Transverse colon (tissue), 4 donors: Measurements from ENCODE around the gene PLEKHA7. TPM values are rescaled to one million over a fixed set of nuclear protein-coding genes. Genes with fewer than 3 reads are reported as not detected.

Source experiments
- DNase-seq: peaks from one replicate; pipeline ENCODE4 v3.0.0-alpha.2; 2019
- H3K27ac ChIP-seq, 4 donors: fragments of 200-600 bp; sonication (generic); 2 replicates each; pipeline ENCODE4 v1.5.1; 2016 to 2018; ENCODE audit warnings: inconsistent platforms in 4 of 4
- H3K27me3 ChIP-seq: fragments of 200-600 bp; sonication (generic); 2 replicates; pipeline ENCODE4 v1.5.1; 2017; ENCODE audit warnings: inconsistent platforms
- H3K36me3 ChIP-seq, 4 donors: fragments of 200-600 bp; sonication (generic); 2 replicates each; pipeline ENCODE4 v1.5.1; 2017 to 2019; ENCODE audit warnings: inconsistent platforms in 4 of 4
- H3K4me1 ChIP-seq, 4 donors: fragments of 200-600 bp; sonication (generic); 2 replicates each; pipeline ENCODE4 v1.5.1; 2017 to 2020; ENCODE audit warnings: inconsistent platforms in 4 of 4
- H3K4me3 ChIP-seq, 4 donors: fragments of 200-600 bp; sonication (generic); 1 replicate in 1 of 4; 2 replicates in 3 of 4; pipeline versions ENCODE4 v1.5.1 to v1.6.1; 2017 to 2019; ENCODE audit warnings: inconsistent platforms in 4 of 4
- H3K9me3 ChIP-seq, 2 donors: fragments of 200-600 bp; sonication (generic); 2 replicates each; pipeline ENCODE4 v1.5.1; 2017 to 2019; ENCODE audit warnings: inconsistent platforms in 2 of 2
- CTCF ChIP-seq, 5 experiments: fragments of 200-600 bp in 3 of 5; fragments of 450-650 bp in 2 of 5; sonication (generic) in 3 of 5; IDR thresholded peaks; 1 replicate in 2 of 5; 2 replicates in 3 of 5; pipeline ENCODE4 v1.5.1; 2016 to 2017; ENCODE audit warnings: antibody characterized with exemption in 5 of 5, inconsistent platforms in 3 of 5, mild to moderate bottlenecking in 2 of 5, moderate library complexity in 1 of 5
- EP300 ChIP-seq: sonication (generic); formaldehyde crosslinking; IDR thresholded peaks from one replicate; pipeline ENCODE4 v1.6.1; 2017; ENCODE audit warnings: antibody characterized with exemption, low read depth
- POLR2A ChIP-seq: fragments of 450-650 bp; IDR thresholded peaks from one replicate; pipeline ENCODE4 v1.6.1; 2016; ENCODE audit warnings: antibody characterized with exemption, mild to moderate bottlenecking, moderate library complexity
- POLR2AphosphoS5 ChIP-seq, 3 donors: sonication (generic); formaldehyde crosslinking; IDR thresholded peaks; one replicate each; pipeline ENCODE4 v1.6.1; 2016; ENCODE audit warnings: antibody characterized with exemption in 3 of 3
- WGBS, 2 donors: methylation state at CpG; one replicate each; pipeline ENCODE4 v1.1.5; 2018; ENCODE audit warnings: low coverage in 1 of 2; 5-methylcytosine and 5-hydroxymethylcytosine counted together
- in situ Hi-C, 4 donors: fragments of 200-750 bp; cut with MboI; loops; one replicate each; pipeline versions ENCODE4 v1.15.0 to v1.15.1; 2017; ENCODE audit warnings: low sequenced_read_pairs in 3 of 4, low pct_ligation_motif_present in 1 of 4, low pct_unique_long_range_greater_than_20kb in 1 of 4
- intact Hi-C: fragments of 100-400 bp; cut with DNase I; formaldehyde crosslinking; loops from one replicate; pipeline ENCODE4 v1.15.1; 2023; ENCODE audit warnings: low total_unique reads
- total RNA-seq, 4 donors: library from RNA; depleted of rRNA; stranded (reverse); fragments of >200 nt; gene quantifications; one replicate each; pipeline ENCODE4 v1.1.0, GENCODE V29; 2016

The PLEKHA7 gene
- total RNA-seq, 4 donors from 2014 or later: 109 to 243 (median 114) TPM

GRCh38 chr11:16764888-16765287, 249.3 kb downstream of the PLEKHA7 start:
- no peak for TF ChIP-seq POLR2AphosphoS5 (IDR thresholded peaks at IDR 0.05)
- intact Hi-C loops: no loop called here
- Histone ChIP-seq H3K27ac (no peak overlapping the region), H3K4me3 (no peak overlapping the region), H3K36me3 (no peaks in the 10 kb centered on the region), H3K4me1 (no peaks in the 10 kb centered on the region), H3K27me3 (no peaks in the 10 kb centered on the region), H3K9me3 (no peaks in the 10 kb centered on the region)
- DNase-seq: no peak
- 92% methylated on average over 8 of the region's 8 CpGs; no CpG with 5 or more reads in 1 of the 2 donors for WGBS, 2 donors
- in situ Hi-C loops: no loop called here

- DNase-seq: no peak
- H3K36me3 ChIP-seq: no peaks in the 10 kb centered on the region
- in situ Hi-C loops (no loop called here), intact Hi-C loops (no loop called here)
- no peaks in the 10 kb centered on the region for H3K9me3 ChIP-seq
- WGBS, 2 donors: 100% methylated on average over 1 of the region's 1 CpG
- H3K4me3 ChIP-seq: no peak overlapping the region
- TF ChIP-seq POLR2A (no peak), EP300 (no peak), POLR2AphosphoS5 (IDR thresholded peaks at IDR 0.05) (no peak), CTCF (IDR thresholded peaks at IDR 0.05) (no peak)
- H3K27ac ChIP-seq: no peak overlapping the region
- no peaks in the 10 kb centered on the region for H3K4me1 ChIP-seq
- no peaks in the 10 kb centered on the region for H3K27me3 ChIP-seq
Measured at GRCh38 chr11:16763746-16764145, 250.5 kb downstream of the PLEKHA7 start.

GRCh38 chr11:16759857-16760508, 254.2 kb downstream of the PLEKHA7 start:
- peaks cover 0 to 20% (median 7%) of the 10 kb centered on the region in 4 donors for H3K36me3 ChIP-seq
- H3K4me3 ChIP-seq: no peak overlapping the region
- intact Hi-C loops: no loop called here
- in situ Hi-C loops: no loop called here
- TF ChIP-seq EP300 (no peak), POLR2A (no peak), POLR2AphosphoS5 (IDR thresholded peaks at IDR 0.05) (no peak), CTCF (IDR thresholded peaks at IDR 0.05) (no peak)
- no peak for DNase-seq
- no peaks in the 10 kb centered on the region for H3K9me3 ChIP-seq
- WGBS, 2 donors: 42 to 76% methylated on average over 6 to 8 of the region's 8 CpGs
- H3K27ac ChIP-seq: no peak overlapping the region
- H3K27me3 ChIP-seq: no peaks in the 10 kb centered on the region
- no peaks in the 10 kb centered on the region for H3K4me1 ChIP-seq

GRCh38 chr11:16758382-16759024, 255.7 kb downstream of the PLEKHA7 start:
- Histone ChIP-seq H3K9me3 (no peaks in the 10 kb centered on the region), H3K4me1 (no peaks in the 10 kb centered on the region), H3K27me3 (no peaks in the 10 kb centered on the region), H3K4me3 (no peak overlapping the region), H3K36me3 (peaks cover 0 to 35% (median 13%) of the 10 kb centered on the region in 4 donors), H3K27ac (no peak overlapping the region)
- intact Hi-C loops (no loop called here), in situ Hi-C loops (no loop called here)
- TF ChIP-seq POLR2A (no peak), CTCF (IDR thresholded peaks at IDR 0.05) (no peak), POLR2AphosphoS5 (IDR thresholded peaks at IDR 0.05) (no peak), EP300 (no peak)
- WGBS, 2 donors: 81 to 97% methylated on average over 4 of the region's 4 CpGs
- no peak for DNase-seq
